Type B pancreatic cell (in vitro differentiated cells): ENCODE data around the gene LRFN3. TPM values are rescaled to one million over a fixed set of nuclear protein-coding genes. Genes with fewer than 3 reads are reported as not detected.
"Not testable (repeated sequence)": the region's sequence is repeated elsewhere in the genome, so short reads cannot be mapped to it uniquely, and the experiment has no call there.

Source experiments
- DNase-seq: peaks from one replicate; pipeline ENCODE4 v3.0.0; 2021; ENCODE audit warnings: mixed read lengths; ENCODE audit not compliant: unreplicated experiment; ENCODE audit errors: extremely low spot score
- H3K27ac Mint-ChIP-seq: 2 replicates; pipeline ENCODE4 v1.8.0; 2021; ENCODE audit warnings: mild to moderate bottlenecking, mixed read lengths
- H3K27me3 Mint-ChIP-seq: 2 replicates; pipeline ENCODE4 v1.8.0; 2021; ENCODE audit warnings: mixed read lengths
- H3K36me3 Mint-ChIP-seq: 2 replicates; pipeline ENCODE4 v1.8.0; 2021; ENCODE audit warnings: mixed read lengths
- H3K4me1 Mint-ChIP-seq: one replicate; pipeline ENCODE4 v1.8.0; 2021; ENCODE audit warnings: mixed read lengths; ENCODE audit not compliant: unreplicated experiment
- H3K4me3 Mint-ChIP-seq: 2 replicates; pipeline ENCODE4 v1.8.0; 2021; ENCODE audit warnings: mild to moderate bottlenecking, mixed read lengths
- H3K9me3 Mint-ChIP-seq: 2 replicates; pipeline ENCODE4 v1.8.0; 2021; ENCODE audit warnings: mixed read lengths
- long read RNA-seq: library from polyadenylated mRNA; unstranded; transcript quantifications from one replicate; pipeline ENCODE4 v2.0.0, GENCODE V29; 2020
- total RNA-seq: library from RNA; stranded (reverse); gene quantifications from 2 replicates; pipeline ENCODE4 v1.2.1, GENCODE V29; 2021; ENCODE audit warnings: low replicate concordance
- TF ChIP-seq, protein P1 (sequence below): fragments of 200-600 bp; sonication (generic); conservative IDR thresholded peaks from 2 replicates; pipeline ENCODE4 v1.5.0; 2021; ENCODE audit warnings: antibody characterized with exemption, mild to moderate bottlenecking

LRFN3 gene
- total RNA-seq = 17.3 and 22.6 TPM in 2 replicates
- long read RNA-seq = 0 reads

- Mint-ChIP-seq H3K4me3 (peak within 1 kb of the TSS; percentile 91), H3K36me3 (peaks cover 10% of the 10 kb centered on the region), H3K27ac (peak within 1 kb of the TSS; percentile 67), H3K9me3 (no peaks in the 10 kb centered on the region), H3K4me1 (peaks cover 22% of the 10 kb centered on the region), H3K27me3 (no peaks in the 10 kb centered on the region)
- TF ChIP-seq, protein P1, sequence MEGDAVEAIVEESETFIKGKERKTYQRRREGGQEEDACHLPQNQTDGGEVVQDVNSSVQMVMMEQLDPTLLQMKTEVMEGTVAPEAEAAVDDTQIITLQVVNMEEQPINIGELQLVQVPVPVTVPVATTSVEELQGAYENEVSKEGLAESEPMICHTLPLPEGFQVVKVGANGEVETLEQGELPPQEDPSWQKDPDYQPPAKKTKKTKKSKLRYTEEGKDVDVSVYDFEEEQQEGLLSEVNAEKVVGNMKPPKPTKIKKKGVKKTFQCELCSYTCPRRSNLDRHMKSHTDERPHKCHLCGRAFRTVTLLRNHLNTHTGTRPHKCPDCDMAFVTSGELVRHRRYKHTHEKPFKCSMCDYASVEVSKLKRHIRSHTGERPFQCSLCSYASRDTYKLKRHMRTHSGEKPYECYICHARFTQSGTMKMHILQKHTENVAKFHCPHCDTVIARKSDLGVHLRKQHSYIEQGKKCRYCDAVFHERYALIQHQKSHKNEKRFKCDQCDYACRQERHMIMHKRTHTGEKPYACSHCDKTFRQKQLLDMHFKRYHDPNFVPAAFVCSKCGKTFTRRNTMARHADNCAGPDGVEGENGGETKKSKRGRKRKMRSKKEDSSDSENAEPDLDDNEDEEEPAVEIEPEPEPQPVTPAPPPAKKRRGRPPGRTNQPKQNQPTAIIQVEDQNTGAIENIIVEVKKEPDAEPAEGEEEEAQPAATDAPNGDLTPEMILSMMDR = no peak
- DNase-seq = peak; percentile 81
Measured at GRCh38 chr19:35935911-35936737, at the start of gene LRFN3. LRFN3 (plus strand) TSS chr19:35936374; CDS start chr19:35939426, 3,052 bp downstream.

- peaks cover 25% of the 10 kb centered on the region for H3K36me3 Mint-ChIP-seq
- no peaks in the 10 kb centered on the region for H3K9me3 Mint-ChIP-seq
- no peak overlapping the region for H3K4me3 Mint-ChIP-seq
- TF ChIP-seq, protein P1 = no peak
- no peaks in the 10 kb centered on the region for H3K4me1 Mint-ChIP-seq
- no peak overlapping the region for H3K27ac Mint-ChIP-seq
- no peaks in the 10 kb centered on the region for H3K27me3 Mint-ChIP-seq
- no peak for DNase-seq
Measured at GRCh38 chr19:35887197-35887596, 49.0 kb upstream of the LRFN3 start.

DNA sequence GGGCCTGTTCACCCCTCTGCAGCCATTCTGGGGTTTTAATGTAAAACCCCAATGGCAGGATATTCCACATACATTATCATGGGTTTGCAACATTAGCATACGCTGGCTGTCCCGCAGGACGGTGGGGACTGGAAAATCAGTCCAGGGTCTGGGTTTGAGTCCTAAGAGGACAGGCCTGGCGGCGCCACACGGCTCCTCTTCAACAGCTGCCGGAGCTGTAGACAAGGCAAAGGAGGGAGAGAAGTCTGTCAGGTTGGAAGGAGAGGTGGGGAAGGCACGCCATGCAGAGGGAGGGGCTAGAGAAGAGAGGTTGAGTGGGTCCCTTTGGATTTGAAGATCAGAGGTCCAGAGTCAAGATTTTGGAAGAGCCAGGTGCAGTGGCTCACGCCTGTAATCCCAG, 47.8 kb upstream of the LRFN3 start:
- H3K4me1 Mint-ChIP-seq = no peaks in the 10 kb centered on the region

DNA sequence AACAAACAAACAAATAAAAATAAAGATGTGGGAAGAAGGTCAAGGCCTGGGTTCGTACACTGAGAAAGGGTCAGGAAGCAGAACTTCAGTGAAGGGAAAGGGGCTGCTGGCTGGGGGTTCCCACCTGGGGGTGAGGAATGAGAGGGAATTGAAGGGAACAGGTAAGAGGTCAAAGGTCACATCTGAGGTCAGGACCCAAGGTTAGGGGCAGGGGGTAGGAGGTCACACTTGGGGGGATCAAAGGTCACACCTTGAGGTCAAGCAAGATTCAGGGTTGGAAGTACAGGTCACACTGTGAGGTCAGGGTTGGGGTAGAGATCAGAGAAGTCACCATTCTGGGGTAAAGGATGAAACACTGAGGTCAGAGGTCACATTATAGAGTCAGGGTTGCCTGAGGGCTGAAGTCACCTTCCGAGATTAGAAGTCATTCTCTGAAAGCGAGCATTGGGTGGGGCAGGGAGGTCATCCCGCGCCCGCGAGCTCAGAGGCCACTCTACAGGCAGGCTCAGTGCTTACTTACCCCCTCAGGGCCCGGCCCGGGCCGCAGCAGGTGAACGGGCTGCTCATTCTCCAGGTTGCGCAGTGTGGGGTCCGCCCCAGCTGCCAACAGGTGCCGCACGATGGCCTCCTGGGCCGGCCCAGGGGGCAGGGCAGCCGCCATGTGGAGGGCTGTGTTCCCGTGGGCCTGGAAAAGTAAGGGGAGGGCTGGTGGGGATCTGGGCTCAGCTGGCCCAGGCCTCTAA, 46.6 kb upstream of the LRFN3 start:
- TF ChIP-seq, protein P1 = no peak
- no peak overlapping the region for H3K4me3 Mint-ChIP-seq
- no peaks in the 10 kb centered on the region for H3K4me1 Mint-ChIP-seq
- no peaks in the 10 kb centered on the region for H3K9me3 Mint-ChIP-seq
- no peaks in the 10 kb centered on the region for H3K27me3 Mint-ChIP-seq
- peaks cover 25% of the 10 kb centered on the region for H3K36me3 Mint-ChIP-seq
- no peak overlapping the region for H3K27ac Mint-ChIP-seq
- DNase-seq = no peak

More for the DNA sequence above, 47.8 kb upstream of the LRFN3 start:
- Mint-ChIP-seq H3K27ac (no peak overlapping the region), H3K9me3 (no peaks in the 10 kb centered on the region), H3K4me3 (no peak overlapping the region), H3K36me3 (peaks cover 25% of the 10 kb centered on the region), H3K27me3 (no peaks in the 10 kb centered on the region)
- TF ChIP-seq, protein P1 = no peak
- DNase-seq = no peak

DNA sequence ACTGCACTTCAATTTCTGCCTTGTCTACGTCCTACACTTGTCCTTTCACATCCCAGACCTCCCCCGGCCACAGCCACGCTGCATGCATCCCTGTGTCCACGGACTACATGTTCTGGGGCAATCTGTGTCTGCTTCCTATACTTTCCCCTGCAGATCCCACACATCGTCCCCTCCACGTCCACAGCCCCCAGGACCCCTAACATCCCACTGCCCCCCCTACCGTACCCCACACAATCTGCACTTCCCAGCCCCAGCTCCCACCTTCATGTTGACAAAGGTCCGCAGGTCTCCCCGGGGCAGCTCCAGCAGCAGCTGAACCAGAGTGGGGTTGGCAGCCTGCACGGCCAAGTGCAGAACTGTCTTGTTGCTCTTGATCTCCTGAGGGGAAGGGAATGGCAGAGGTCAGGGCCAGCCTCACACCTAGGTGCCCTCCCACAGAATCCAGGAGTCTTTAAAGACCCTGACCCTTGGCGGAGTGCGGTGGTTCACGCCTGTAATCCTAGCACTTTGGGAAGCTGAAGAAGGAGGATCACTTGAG, 46.0 kb upstream of the LRFN3 start:
- no peaks in the 10 kb centered on the region for H3K9me3 Mint-ChIP-seq
- TF ChIP-seq, protein P1 = no peak
- H3K36me3 Mint-ChIP-seq = peaks cover 25% of the 10 kb centered on the region

DNA sequence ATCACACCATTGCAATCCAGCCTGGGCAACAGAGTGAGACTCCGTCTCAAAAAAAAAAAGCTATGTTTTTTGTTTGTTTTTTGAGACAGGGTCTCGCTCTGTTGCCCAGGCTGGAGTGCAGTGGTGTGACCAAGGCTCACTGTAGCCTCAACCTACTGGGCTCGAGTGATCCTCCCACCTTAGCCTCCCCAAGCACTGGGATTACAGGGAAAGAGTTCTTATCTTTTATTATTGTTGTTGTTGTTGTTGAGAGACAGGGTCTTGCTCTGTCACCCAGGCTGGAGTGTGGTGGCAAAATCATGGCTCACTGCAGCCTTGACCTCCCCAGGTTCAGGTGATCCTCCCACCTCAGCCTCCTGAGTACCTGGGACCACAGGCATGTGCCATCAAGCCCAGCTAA, 44.4 kb upstream of the LRFN3 start:
- H3K4me1 Mint-ChIP-seq, H3K9me3 Mint-ChIP-seq, DNase-seq, H3K4me3 Mint-ChIP-seq, H3K27me3 Mint-ChIP-seq, H3K27ac Mint-ChIP-seq: not testable (repeated sequence)
- peaks cover 23% of the 10 kb centered on the region for H3K36me3 Mint-ChIP-seq

More for the DNA sequence above, 46.0 kb upstream of the LRFN3 start:
- Mint-ChIP-seq H3K4me3 (no peak overlapping the region), H3K27me3 (no peaks in the 10 kb centered on the region), H3K4me1 (no peaks in the 10 kb centered on the region), H3K27ac (no peak overlapping the region)
- DNase-seq = no peak
